T-helper 17 cell (primary cell): ENCODE measurements around the gene BTRC. TPM values are rescaled to one million over a fixed set of nuclear protein-coding genes. Genes with fewer than 3 reads are reported as not detected.

Experiments used
- ATAC-seq: fragments of 150-1000 bp; cut with Tn5 transposase; 2 replicates; pipeline ENCODE4 v1.10.0; 2021; ENCODE audit warnings: mild to moderate bottlenecking, moderate library complexity
- DNase-seq, 3 donors: peaks; one replicate each; pipeline versions ENCODE4 v3.0.0 to v3.0.0-alpha.2; 2020 to 2021
- H3K9me3 ChIP-seq: one replicate; pipeline ENCODE4 v1.7.0; 2013; ENCODE audit warnings: low read length, mild to moderate bottlenecking; ENCODE audit not compliant: control insufficient read depth, poor library complexity, severe bottlenecking
- H3K27ac Mint-ChIP-seq: one replicate; pipeline ENCODE4 v1.8.0; 2022; ENCODE audit warnings: mild to moderate bottlenecking, moderate library complexity, mixed read lengths
- H3K27me3 Mint-ChIP-seq: one replicate; pipeline ENCODE4 v1.8.0; 2022; ENCODE audit warnings: mixed read lengths
- H3K36me3 Mint-ChIP-seq: one replicate; pipeline ENCODE4 v1.8.0; 2022; ENCODE audit warnings: low read depth, mixed read lengths
- H3K4me1 Mint-ChIP-seq: one replicate; pipeline ENCODE4 v1.8.0; 2022; ENCODE audit warnings: mild to moderate bottlenecking, mixed read lengths
- H3K4me3 Mint-ChIP-seq: one replicate; pipeline ENCODE4 v1.8.0; 2022; ENCODE audit warnings: mild to moderate bottlenecking, moderate library complexity, mixed read lengths
- total RNA-seq, 4 donors: library from RNA in 2 of 4; stranded (reverse) in 2 of 4; gene quantifications; one replicate each; pipeline ENCODE4 v1.2.3 and lab custom pipeline; 2022 to 2026

BTRC gene
- total RNA-seq, 2 donors from 2014 or later = 14.8 to 17.0 TPM

- Mint-ChIP-seq H3K27ac (no peak overlapping the region), H3K27me3 (peaks cover 45% of the 10 kb centered on the region), H3K4me1 (peaks cover 34% of the 10 kb centered on the region), H3K36me3 (peaks cover under 1% of the 10 kb centered on the region), H3K4me3 (no peak overlapping the region)
- no peak for DNase-seq
- no peak for ATAC-seq
- no peaks in the 10 kb centered on the region for H3K9me3 ChIP-seq
These were observed 208.3 kb downstream of the BTRC start for GRCh38 chr10:101562231-101562630.

- no peaks in the 10 kb centered on the region for H3K9me3 ChIP-seq
- no peak overlapping the region for H3K27ac Mint-ChIP-seq
- H3K36me3 Mint-ChIP-seq = peaks cover 5% of the 10 kb centered on the region
- peaks cover 53% of the 10 kb centered on the region for H3K27me3 Mint-ChIP-seq
- peaks cover 29% of the 10 kb centered on the region for H3K4me1 Mint-ChIP-seq
- ATAC-seq (no peak), DNase-seq (no peak)
- H3K4me3 Mint-ChIP-seq = no peak overlapping the region
These were observed 209.0 kb downstream of the BTRC start for GRCh38 chr10:101563007-101563406.

- DNase-seq = no peak
- no peak for ATAC-seq
- Mint-ChIP-seq H3K27ac (no peak overlapping the region), H3K4me3 (no peak overlapping the region), H3K36me3 (peaks cover 5% of the 10 kb centered on the region), H3K4me1 (peaks cover 23% of the 10 kb centered on the region), H3K27me3 (peaks cover 58% of the 10 kb centered on the region)
- H3K9me3 ChIP-seq = no peaks in the 10 kb centered on the region
These were observed 209.6 kb downstream of the BTRC start for GRCh38 chr10:101563497-101564040.

GRCh38 chr10:101564490-101564991, 210.6 kb downstream of the BTRC start:
- H3K9me3 ChIP-seq = no peaks in the 10 kb centered on the region
- H3K4me1 Mint-ChIP-seq = peaks cover 19% of the 10 kb centered on the region
- H3K36me3 Mint-ChIP-seq = peaks cover 5% of the 10 kb centered on the region
- peaks cover 64% of the 10 kb centered on the region for H3K27me3 Mint-ChIP-seq
- H3K4me3 Mint-ChIP-seq = no peak overlapping the region
- DNase-seq (no peak), ATAC-seq (no peak)
- no peak overlapping the region for H3K27ac Mint-ChIP-seq

- peaks cover 69% of the 10 kb centered on the region for H3K27me3 Mint-ChIP-seq
- no peaks in the 10 kb centered on the region for H3K9me3 ChIP-seq
- ATAC-seq (no peak), DNase-seq (no peak)
- H3K27ac Mint-ChIP-seq = no peak overlapping the region
- H3K4me3 Mint-ChIP-seq = no peak overlapping the region
- H3K36me3 Mint-ChIP-seq = peaks cover 5% of the 10 kb centered on the region
- H3K4me1 Mint-ChIP-seq = peaks cover 18% of the 10 kb centered on the region
These were observed 211.5 kb downstream of the BTRC start for GRCh38 chr10:101565370-101565900.

GRCh38 chr10:101565936-101566332, 212.0 kb downstream of the BTRC start:
- Mint-ChIP-seq H3K36me3 (peaks cover 5% of the 10 kb centered on the region), H3K4me3 (no peak overlapping the region), H3K4me1 (peaks cover 14% of the 10 kb centered on the region), H3K27ac (no peak overlapping the region), H3K27me3 (peaks cover 69% of the 10 kb centered on the region)
- H3K9me3 ChIP-seq = no peaks in the 10 kb centered on the region
- ATAC-seq (no peak), DNase-seq (no peak)

- no peak overlapping the region for H3K27ac Mint-ChIP-seq
- no peaks in the 10 kb centered on the region for H3K9me3 ChIP-seq
- H3K4me1 Mint-ChIP-seq = peaks cover 14% of the 10 kb centered on the region
- DNase-seq (no peak), ATAC-seq (no peak)
- peaks cover 5% of the 10 kb centered on the region for H3K36me3 Mint-ChIP-seq
- peaks cover 69% of the 10 kb centered on the region for H3K27me3 Mint-ChIP-seq
- no peak overlapping the region for H3K4me3 Mint-ChIP-seq
These were observed 212.6 kb downstream of the BTRC start for GRCh38 chr10:101566333-101567164.

GRCh38 chr10:101567165-101568006, 213.4 kb downstream of the BTRC start:
- no peak for ATAC-seq
- H3K4me1 Mint-ChIP-seq = peaks cover 14% of the 10 kb centered on the region
- no peaks in the 10 kb centered on the region for H3K9me3 ChIP-seq
- H3K4me3 Mint-ChIP-seq = no peak overlapping the region
- H3K27ac Mint-ChIP-seq = no peak overlapping the region
- no peak for DNase-seq
- H3K36me3 Mint-ChIP-seq = peaks cover 5% of the 10 kb centered on the region
- peaks cover 63% of the 10 kb centered on the region for H3K27me3 Mint-ChIP-seq

- no peak for ATAC-seq
- Mint-ChIP-seq H3K4me3 (peak overlapping the region; percentile 50), H3K27me3 (peaks cover 57% of the 10 kb centered on the region), H3K4me1 (peaks cover 14% of the 10 kb centered on the region), H3K27ac (no peak overlapping the region), H3K36me3 (peaks cover 5% of the 10 kb centered on the region)
- DNase-seq = no peak
- H3K9me3 ChIP-seq = no peaks in the 10 kb centered on the region
These were observed 214.2 kb downstream of the BTRC start for GRCh38 chr10:101568054-101568745.

GRCh38 chr10:101569323-101569621, 215.3 kb downstream of the BTRC start:
- Mint-ChIP-seq H3K4me3 (peak overlapping the region; percentile 71), H3K27me3 (peaks cover 49% of the 10 kb centered on the region), H3K27ac (peak overlapping the region; percentile 49), H3K4me1 (peaks cover 14% of the 10 kb centered on the region), H3K36me3 (peaks cover 5% of the 10 kb centered on the region)
- ATAC-seq (no peak), DNase-seq (no peak)
- no peaks in the 10 kb centered on the region for H3K9me3 ChIP-seq

- no peaks in the 10 kb centered on the region for H3K9me3 ChIP-seq
- DNase-seq (peak; percentile 72 to 84 (median 80)), ATAC-seq (peak; percentile 93)
- Mint-ChIP-seq H3K27ac (peak overlapping the region; percentile 49), H3K4me3 (peak overlapping the region; percentile 71), H3K27me3 (peaks cover 45% of the 10 kb centered on the region), H3K4me1 (peaks cover 14% of the 10 kb centered on the region), H3K36me3 (peaks cover 5% of the 10 kb centered on the region)
These were observed 215.9 kb downstream of the BTRC start for GRCh38 chr10:101569622-101570427.
